ENCODE results near the gene CDH3.

- TF ChIP-seq CTCF (conservative IDR thresholded peaks at IDR 0.05; ENCODE audit: low read depth, low read length), result no peak
- no peak for TF ChIP-seq EZH2 (IDR thresholded peaks at IDR 0.05; ENCODE audit: borderline replicate concordance, low read depth, low read length, poor library complexity, severe bottlenecking)
These were observed 11.6 kb downstream of the CDH3 start for GRCh38 chr16:68656751-68657150.
